Brain microvascular endothelial cell (primary cell): ENCODE measurements around the gene VSTM1.

Experiments used
- DNase-seq: peaks from one replicate; pipeline ENCODE4 v3.0.0-alpha.2; 2020
- H3K27ac ChIP-seq: fragments of 250-450 bp; sonication (Bioruptor Pico); 2 replicates; pipeline ENCODE4 v1.5.1; 2020; ENCODE audit warnings: mild to moderate bottlenecking, moderate library complexity
- H3K27me3 ChIP-seq: fragments of 250-450 bp; sonication (Bioruptor Pico); replicated peaks from 2 replicates; pipeline ENCODE4 v1.5.1; 2020; ENCODE audit warnings: mild to moderate bottlenecking
- H3K36me3 ChIP-seq: fragments of 250-450 bp; sonication (Bioruptor Pico); replicated peaks from 2 replicates; pipeline ENCODE4 v1.5.1; 2020; ENCODE audit warnings: mild to moderate bottlenecking
- H3K4me3 ChIP-seq: 2 replicates; pipeline ENCODE4 v1.5.1; 2011; ENCODE audit warnings: low read depth, mild to moderate bottlenecking, control low read depth, low read length, moderate library complexity
- CTCF ChIP-seq: IDR thresholded peaks from 2 replicates; pipeline ENCODE4 v1.5.1; 2011; ENCODE audit warnings: low read depth, mild to moderate bottlenecking, moderate library complexity, low read length, control low read depth, inconsistent platforms; ENCODE audit errors: missing control alignments
- in situ Hi-C: cut with HindIII; loops from 2 replicates; pipeline ENCODE4 v1.10.0; 2017; ENCODE audit warnings: low sequenced_read_pairs, low pct_ligation_motif_present

The VSTM1 gene

GRCh38 chr19:54077334-54077733 is 13.6 kb upstream of the VSTM1 start:
- no peak for DNase-seq
- in situ Hi-C loops = no loop called here
- H3K27me3 ChIP-seq = no peaks in the 10 kb centered on the region
- H3K27ac ChIP-seq = no peak overlapping the region
- H3K4me3 ChIP-seq = no peak overlapping the region
- H3K36me3 ChIP-seq = no peaks in the 10 kb centered on the region
- TF ChIP-seq CTCF = no peak

- Histone ChIP-seq H3K27ac (no peak overlapping the region), H3K4me3 (no peak overlapping the region), H3K27me3 (no peaks in the 10 kb centered on the region), H3K36me3 (no peaks in the 10 kb centered on the region)
- in situ Hi-C loops = no loop called here
- TF ChIP-seq CTCF = no peak
- no peak for DNase-seq
Observed at GRCh38 chr19:54074851-54075250, 11.2 kb upstream of the VSTM1 start.

GRCh38 chr19:54073829-54074228 is 10.1 kb upstream of the VSTM1 start:
- TF ChIP-seq CTCF = no peak
- in situ Hi-C loops = no loop called here

GRCh38 chr19:54069470-54069869 is 5.8 kb upstream of the VSTM1 start:
- in situ Hi-C loops = no loop called here
- Histone ChIP-seq H3K4me3 (no peak overlapping the region), H3K36me3 (no peaks in the 10 kb centered on the region), H3K27ac (no peak overlapping the region), H3K27me3 (no peaks in the 10 kb centered on the region)
- no peak for TF ChIP-seq CTCF
- DNase-seq = no peak

More at GRCh38 chr19:54073829-54074228, 10.1 kb upstream of the VSTM1 start:
- Histone ChIP-seq H3K27ac (no peak overlapping the region), H3K27me3 (no peaks in the 10 kb centered on the region), H3K4me3 (no peak overlapping the region), H3K36me3 (no peaks in the 10 kb centered on the region)
- DNase-seq = no peak

- Histone ChIP-seq H3K27me3 (no peaks in the 10 kb centered on the region), H3K4me3 (no peak overlapping the region), H3K36me3 (no peaks in the 10 kb centered on the region), H3K27ac (no peak overlapping the region)
- no peak for TF ChIP-seq CTCF
- no peak for DNase-seq
- in situ Hi-C loops = no loop called here
Observed at GRCh38 chr19:54062643-54063042, 1.1 kb downstream of the VSTM1 start.

GRCh38 chr19:54047616-54048015 is 16.1 kb downstream of the VSTM1 start:
- TF ChIP-seq CTCF = no peak
- Histone ChIP-seq H3K27ac (no peak overlapping the region), H3K27me3 (no peaks in the 10 kb centered on the region), H3K4me3 (no peak overlapping the region), H3K36me3 (no peaks in the 10 kb centered on the region)
- DNase-seq = no peak
- in situ Hi-C loops = no loop called here
